BJ (cell line): ENCODE measurements around the gene KLHL7. TPM values are rescaled to one million over a fixed set of nuclear protein-coding genes. Genes with fewer than 3 reads are reported as not detected.
"Not testable (repeated sequence)": the region's sequence is repeated elsewhere in the genome, so short reads cannot be mapped to it uniquely, and the experiment has no call there.

Experiments
- CTCF ChIA-PET: fragments of 350-600 bp; formaldehyde crosslinking; extraction: SDS; loops from one replicate; lab custom pipeline; 2021; ENCODE audit warnings: antibody characterized with exemption, inconsistent platforms; lab: Yijun Ruan, JAX
- POLR2A ChIA-PET: fragments of 300-600 bp; sonication (Branson Sonifier 250); formaldehyde crosslinking; extraction: SDS; loops from one replicate; lab custom pipeline; 2021; ENCODE audit warnings: antibody characterized with exemption; lab: Charles Lee
- DNase-seq: peaks from one replicate; pipeline ENCODE4 v3.0.0-alpha.2; 2011; ENCODE audit warnings: low read depth
- H3K27me3 ChIP-seq: 2 replicates; pipeline ENCODE4 v1.6.0; 2011; ENCODE audit warnings: low read length; ENCODE audit not compliant: control insufficient read depth, insufficient read depth
- H3K36me3 ChIP-seq: 2 replicates; pipeline ENCODE4 v1.5.1; 2011; ENCODE audit warnings: low read length; ENCODE audit not compliant: control insufficient read depth, insufficient read depth
- H3K4me3 ChIP-seq: 2 replicates; pipeline ENCODE4 v1.5.1; 2011; ENCODE audit warnings: low read depth, mild to moderate bottlenecking, control low read depth, low read length
- polyA plus RNA-seq: library from polyadenylated mRNA; depleted of rRNA; stranded (reverse); fragments of >200 nt; gene quantifications from 2 replicates; pipeline ENCODE4 v1.2.3, GENCODE V29; 2011
- TF ChIP-seq, protein P1 (sequence below): IDR thresholded peaks from 2 replicates; pipeline ENCODE4 v1.5.1; 2011; ENCODE audit warnings: low read depth, mild to moderate bottlenecking, control low read depth, inconsistent platforms, low read length, moderate library complexity; ENCODE audit not compliant: insufficient read depth

Gene KLHL7
- polyA plus RNA-seq, 1 experiment = 14.8 TPM

DNA sequence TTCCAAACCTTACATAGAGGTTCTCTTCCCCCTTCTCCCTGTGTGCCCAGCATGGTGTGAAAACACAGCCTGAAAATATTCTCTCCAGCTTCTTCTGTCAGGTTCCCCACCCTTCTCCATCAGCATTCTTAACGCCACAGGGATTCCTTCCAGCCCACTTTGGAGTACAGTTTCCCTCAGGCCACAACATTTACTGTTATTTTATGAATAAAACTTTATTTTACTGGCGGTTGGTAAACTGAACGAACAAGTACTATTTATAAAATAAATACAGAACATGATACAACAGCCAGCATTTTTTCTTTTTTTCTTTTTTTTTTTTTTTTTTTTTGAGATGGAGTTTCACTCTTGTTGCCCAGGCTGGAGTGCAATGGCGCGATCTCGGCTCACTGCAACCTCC lies 109.4 kb downstream of the KLHL7 start:
- Histone ChIP-seq H3K36me3 (no peaks in the 10 kb centered on the region), H3K4me3 (no peak overlapping the region), H3K27me3 (0 out of 2 replicates have a peak, but pooled peaks cover 1% of the 10 kb centered on the region)
- TF ChIP-seq, protein P1, sequence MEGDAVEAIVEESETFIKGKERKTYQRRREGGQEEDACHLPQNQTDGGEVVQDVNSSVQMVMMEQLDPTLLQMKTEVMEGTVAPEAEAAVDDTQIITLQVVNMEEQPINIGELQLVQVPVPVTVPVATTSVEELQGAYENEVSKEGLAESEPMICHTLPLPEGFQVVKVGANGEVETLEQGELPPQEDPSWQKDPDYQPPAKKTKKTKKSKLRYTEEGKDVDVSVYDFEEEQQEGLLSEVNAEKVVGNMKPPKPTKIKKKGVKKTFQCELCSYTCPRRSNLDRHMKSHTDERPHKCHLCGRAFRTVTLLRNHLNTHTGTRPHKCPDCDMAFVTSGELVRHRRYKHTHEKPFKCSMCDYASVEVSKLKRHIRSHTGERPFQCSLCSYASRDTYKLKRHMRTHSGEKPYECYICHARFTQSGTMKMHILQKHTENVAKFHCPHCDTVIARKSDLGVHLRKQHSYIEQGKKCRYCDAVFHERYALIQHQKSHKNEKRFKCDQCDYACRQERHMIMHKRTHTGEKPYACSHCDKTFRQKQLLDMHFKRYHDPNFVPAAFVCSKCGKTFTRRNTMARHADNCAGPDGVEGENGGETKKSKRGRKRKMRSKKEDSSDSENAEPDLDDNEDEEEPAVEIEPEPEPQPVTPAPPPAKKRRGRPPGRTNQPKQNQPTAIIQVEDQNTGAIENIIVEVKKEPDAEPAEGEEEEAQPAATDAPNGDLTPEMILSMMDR = no peak
- no peak for DNase-seq
- POLR2A ChIA-PET = interaction anchor here (0.7 kb wide), 1 partner anchor 145 kb away, joined by 6 read pairs; no protein-coding TSS in a partner anchor
- CTCF ChIA-PET = no interaction called here

DNA sequence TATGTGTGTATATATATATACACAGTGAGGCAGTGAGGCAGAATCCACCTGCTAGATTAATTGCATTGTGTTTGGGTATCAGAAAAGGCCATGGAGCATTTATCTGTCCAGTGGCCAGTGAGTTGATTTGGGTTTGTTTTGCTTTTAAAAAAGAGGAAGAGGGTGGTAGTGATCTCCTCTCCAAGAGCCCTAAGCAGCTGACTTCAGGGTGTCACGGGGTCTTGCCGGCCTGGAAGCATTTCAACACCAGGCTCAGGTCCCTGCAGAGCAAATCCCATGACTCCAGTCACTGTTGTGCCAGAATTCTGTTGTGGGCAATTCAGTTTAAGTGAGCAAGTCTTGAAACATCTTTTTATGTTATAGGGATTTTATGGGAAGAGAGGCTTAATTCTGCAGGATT lies 110.4 kb downstream of the KLHL7 start:
- H3K27me3 ChIP-seq = no peaks in the 10 kb centered on the region; the same call in none of the 2 replicates
- ChIA-PET CTCF (no interaction called here), POLR2A (no interaction called here)
- no peak for DNase-seq
- no peak overlapping the region for H3K4me3 ChIP-seq
- TF ChIP-seq, protein P1 = no peak
- no peaks in the 10 kb centered on the region for H3K36me3 ChIP-seq

DNA sequence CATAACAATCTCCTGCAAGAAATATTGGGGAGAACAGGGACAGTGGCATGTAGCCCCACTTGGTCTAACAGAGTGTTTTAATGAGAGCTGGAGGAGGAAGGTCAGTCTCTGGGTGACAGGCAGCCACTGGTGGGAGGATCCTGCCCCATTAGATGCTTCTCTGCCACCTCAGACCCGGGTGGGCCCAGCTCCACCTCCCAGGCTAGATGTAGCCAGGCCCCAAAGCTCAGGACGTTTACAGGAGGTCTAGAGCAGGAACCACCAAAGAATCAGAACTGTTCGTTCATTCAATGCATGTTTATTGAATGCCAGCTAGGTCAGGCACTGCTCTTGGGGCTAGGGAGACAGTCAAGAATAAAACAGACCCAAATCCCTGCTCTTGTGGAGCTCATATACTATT lies 112.6 kb downstream of the KLHL7 start:
- Histone ChIP-seq H3K27me3 (no peaks in the 10 kb centered on the region; the same call in none of the 2 replicates), H3K4me3 (no peak overlapping the region), H3K36me3 (no peaks in the 10 kb centered on the region)
- no peak for DNase-seq
- ChIA-PET POLR2A (no interaction called here), CTCF (interaction anchor here (0.9 kb wide), 1 partner anchor 8 kb away, joined by 3 read pairs; no protein-coding TSS in a partner anchor)
- TF ChIP-seq, protein P1 = no peak

DNA sequence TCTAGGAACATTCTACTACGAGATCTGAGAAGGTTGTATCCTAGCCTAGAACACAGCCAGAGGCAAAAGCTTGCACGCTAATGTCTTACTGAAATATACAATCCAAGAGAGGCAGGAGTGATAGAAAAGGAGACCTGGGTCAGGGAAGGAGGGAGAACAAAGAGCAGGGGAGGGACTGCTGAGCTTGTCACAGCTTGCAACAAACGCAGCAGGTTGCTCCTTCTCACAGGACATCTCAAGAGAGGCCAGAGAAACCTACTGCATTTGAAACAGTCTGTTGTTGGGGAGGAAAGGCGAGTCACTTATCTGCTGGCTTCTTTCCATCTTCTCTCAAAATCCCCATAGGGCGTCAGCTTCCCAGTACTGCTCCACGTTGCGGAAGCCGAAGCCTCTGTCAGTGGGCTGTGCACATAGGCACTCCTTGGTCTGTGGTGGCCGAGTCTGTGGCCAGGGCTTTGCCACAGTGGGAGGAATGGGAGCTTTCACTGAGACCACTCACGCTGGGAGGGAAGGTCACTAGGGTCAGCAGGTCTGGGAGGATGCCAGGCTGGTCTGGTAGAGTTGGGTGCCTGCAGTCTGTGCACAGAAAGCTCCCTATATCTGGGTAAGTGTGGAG lies 115.2 kb downstream of the KLHL7 start:
- no peak overlapping the region for H3K4me3 ChIP-seq
- POLR2A ChIA-PET = no interaction called here
- CTCF ChIA-PET = no interaction called here

DNA sequence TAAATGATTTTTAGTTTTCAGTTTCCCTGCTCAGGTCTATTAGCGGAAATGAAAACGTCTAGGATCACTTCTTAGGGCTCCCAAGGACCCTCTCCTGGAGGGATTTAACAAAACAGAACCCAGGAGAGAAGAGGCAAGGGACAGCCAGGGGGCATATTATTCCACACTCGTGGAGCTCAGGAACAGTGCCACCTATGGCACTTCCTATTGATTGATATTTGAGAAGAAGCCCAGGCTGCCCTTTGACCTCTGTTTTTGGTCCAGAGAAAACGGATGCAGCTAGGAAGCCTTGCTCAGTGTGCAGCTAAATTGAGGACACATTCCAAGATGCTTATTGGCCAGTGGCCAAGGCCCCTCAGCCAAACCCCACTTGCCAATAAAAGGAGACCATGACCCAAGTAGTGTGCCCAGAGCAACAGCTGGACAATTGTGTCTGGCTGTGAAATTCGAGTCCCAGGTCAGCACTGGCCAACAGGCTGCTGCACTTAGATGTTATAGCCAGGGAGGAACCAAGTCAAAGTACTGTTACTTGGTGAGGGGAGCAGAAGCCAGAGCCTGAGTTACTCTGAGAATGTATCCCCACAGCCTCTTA lies 117.0 kb downstream of the KLHL7 start:
- ChIA-PET POLR2A (no interaction called here), CTCF (interaction anchor here (0.9 kb wide), 1 partner anchor 137 kb away, joined by 3 read pairs; no protein-coding TSS in a partner anchor)
- TF ChIP-seq, protein P1 = no peak
- no peak for DNase-seq
- H3K27me3 ChIP-seq = no peaks in the 10 kb centered on the region; the same call in none of the 2 replicates
- H3K36me3 ChIP-seq = no peaks in the 10 kb centered on the region
- H3K4me3 ChIP-seq = no peak overlapping the region

More for the DNA sequence above, 115.2 kb downstream of the KLHL7 start:
- DNase-seq = no peak
- no peaks in the 10 kb centered on the region; the same call in none of the 2 replicates for H3K27me3 ChIP-seq
- TF ChIP-seq, protein P1 = no peak
- no peaks in the 10 kb centered on the region for H3K36me3 ChIP-seq

DNA sequence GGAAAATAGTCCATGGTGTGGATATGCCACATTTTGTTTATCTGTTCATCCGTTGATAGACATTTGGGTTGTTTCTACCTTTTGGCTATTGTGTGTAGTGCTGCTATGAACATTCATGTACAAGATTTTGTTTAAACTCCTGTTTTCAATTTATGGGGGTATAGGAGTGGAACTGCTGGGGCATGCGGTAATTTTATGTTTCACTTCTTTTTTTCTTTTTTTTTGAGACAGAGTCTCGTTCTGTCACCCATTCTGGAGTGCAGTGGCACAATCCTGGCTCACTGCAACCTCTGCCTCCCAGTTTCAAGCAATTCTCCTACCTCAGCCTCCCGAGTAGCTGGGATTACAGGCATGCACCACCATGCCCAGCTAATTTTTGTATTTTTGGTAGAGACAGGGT lies 118.8 kb downstream of the KLHL7 start:
- CTCF ChIA-PET, H3K27me3 ChIP-seq, H3K4me3 ChIP-seq, DNase-seq, POLR2A ChIA-PET, H3K36me3 ChIP-seq: not testable (repeated sequence)
